Liver (tissue), 9 donors: ENCODE measurements around the gene ZMYM4. TPM values are rescaled to one million over a fixed set of nuclear protein-coding genes. Genes with fewer than 3 reads are reported as not detected.

ENCODE experiments used
- DNase-seq: peaks from one replicate; pipeline ENCODE4 v3.0.0-alpha.2; 2017; ENCODE audit warnings: low spot score
- H3K27ac ChIP-seq, 2 donors: one replicate each; pipeline ENCODE4 v1.7.0; 2013; ENCODE audit warnings: inconsistent platforms in 2 of 2, low read length in 2 of 2, control low read depth in 1 of 2, low read depth in 1 of 2, mild to moderate bottlenecking in 1 of 2
- H3K27me3 ChIP-seq, 4 donors: one replicate each; pipeline versions ENCODE4 v1.6.1 to v1.7.0; 2013; ENCODE audit warnings: low read length in 3 of 4, inconsistent platforms in 1 of 4, mild to moderate bottlenecking in 1 of 4, moderate library complexity in 1 of 4; ENCODE audit not compliant: control insufficient read depth in 4 of 4, insufficient read depth in 4 of 4
- H3K36me3 ChIP-seq, 4 donors: one replicate each; pipeline versions ENCODE4 v1.6.1 to v1.7.0; 2013; ENCODE audit warnings: low read length in 3 of 4, mild to moderate bottlenecking in 3 of 4, low read depth in 1 of 4, moderate library complexity in 1 of 4; ENCODE audit not compliant: control insufficient read depth in 4 of 4, insufficient read depth in 3 of 4
- H3K4me1 ChIP-seq, 4 donors: one replicate each; pipeline versions ENCODE4 v1.6.1 to v1.7.0; 2013; ENCODE audit warnings: low read length in 3 of 4, mild to moderate bottlenecking in 3 of 4, moderate library complexity in 1 of 4; ENCODE audit not compliant: control insufficient read depth in 4 of 4, insufficient read depth in 4 of 4
- H3K4me3 ChIP-seq, 3 donors: one replicate each; pipeline versions ENCODE4 v1.6.1 to v1.7.0; 2013; ENCODE audit warnings: low read length in 3 of 3, control low read depth in 1 of 3, low read depth in 1 of 3, mild to moderate bottlenecking in 1 of 3
- H3K9ac ChIP-seq, 2 donors: one replicate each; pipeline ENCODE4 v1.7.0; 2013; ENCODE audit warnings: low read length in 2 of 2, mild to moderate bottlenecking in 2 of 2, moderate library complexity in 2 of 2, control low read depth in 1 of 2, low read depth in 1 of 2
- H3K9me3 ChIP-seq, 4 donors: one replicate each; pipeline versions ENCODE4 v1.6.1 to v1.7.0; 2013; ENCODE audit warnings: low read length in 3 of 4; ENCODE audit not compliant: control insufficient read depth in 4 of 4
- EGR1 ChIP-seq, 2 donors: IDR thresholded peaks; 2 replicates each; pipeline ENCODE4 v1.6.1; 2016 to 2018; ENCODE audit warnings: antibody characterized with exemption in 2 of 2, low read depth in 2 of 2
- FOXA1 ChIP-seq: IDR thresholded peaks from 2 replicates; pipeline ENCODE4 v1.6.1; 2016; ENCODE audit warnings: antibody characterized with exemption
- FOXA2 ChIP-seq: IDR thresholded peaks from 2 replicates; pipeline ENCODE4 v1.6.1; 2016; ENCODE audit warnings: antibody characterized with exemption
- GABPA ChIP-seq, 2 donors: IDR thresholded peaks in 1 of 2; conservative IDR thresholded peaks in 1 of 2; 2 replicates each; pipeline ENCODE4 v1.6.1; 2016; ENCODE audit warnings: antibody characterized with exemption in 2 of 2, mild to moderate bottlenecking in 1 of 2, moderate library complexity in 1 of 2
- HNF4A ChIP-seq, 2 donors: conservative IDR thresholded peaks; 2 replicates each; pipeline ENCODE4 v1.6.1; 2016; ENCODE audit warnings: antibody characterized with exemption in 2 of 2, mild to moderate bottlenecking in 2 of 2
- HNF4G ChIP-seq: IDR thresholded peaks from 2 replicates; pipeline ENCODE4 v1.6.1; 2016; ENCODE audit warnings: antibody characterized with exemption
- JUND ChIP-seq, 2 donors: IDR thresholded peaks; 2 replicates each; pipeline ENCODE4 v1.6.1; 2016; ENCODE audit warnings: antibody characterized with exemption in 2 of 2
- NR2F2 ChIP-seq: IDR thresholded peaks from 2 replicates; pipeline ENCODE4 v1.6.1; 2016; ENCODE audit warnings: antibody characterized with exemption
- RAD21 ChIP-seq, 2 donors: IDR thresholded peaks; 2 replicates each; pipeline ENCODE4 v1.6.1; 2016; ENCODE audit warnings: antibody characterized with exemption in 2 of 2, mild to moderate bottlenecking in 2 of 2
- RXRA ChIP-seq, 2 donors: IDR thresholded peaks; 2 replicates each; pipeline ENCODE4 v1.6.1; 2017 to 2018; ENCODE audit warnings: antibody characterized with exemption in 2 of 2, mild to moderate bottlenecking in 1 of 2
- SP1 ChIP-seq: IDR thresholded peaks from 2 replicates; pipeline ENCODE4 v1.6.1; 2018; ENCODE audit warnings: antibody characterized with exemption, mild to moderate bottlenecking
- TAF1 ChIP-seq: conservative IDR thresholded peaks from 2 replicates; pipeline ENCODE4 v1.6.1; 2016; ENCODE audit warnings: antibody characterized with exemption, mild to moderate bottlenecking
- YY1 ChIP-seq: IDR thresholded peaks from 2 replicates; pipeline ENCODE4 v1.6.1; 2016; ENCODE audit warnings: antibody characterized with exemption, mild to moderate bottlenecking
- WGBS: extraction: QIAGEN DNeasy Blood & Tissue Kit; methylation state at CpG from one replicate; pipeline ENCODE4 v1.1.7; 2013; 5-methylcytosine and 5-hydroxymethylcytosine counted together
- polyA plus RNA-seq, 2 donors: library from polyadenylated mRNA; stranded (reverse) in 1 of 2; unstranded in 1 of 2; fragments of 200-250 nt in 1 of 2; fragments of >200 nt in 1 of 2; fragmentation: Nextera tagmentation in 1 of 2; extraction: Ambion mirVana in 1 of 2; gene quantifications; one replicate each; pipeline versions ENCODE4 v1.2.1 to v1.2.3, GENCODE V29; 2013 to 2015
- total RNA-seq, 2 donors: library from RNA; depleted of rRNA; stranded (reverse); fragments of >200 nt; gene quantifications; one replicate each; pipeline ENCODE4 v1.2.3, GENCODE V29; 2014
- TF ChIP-seq, protein P1 (sequence below): IDR thresholded peaks from 2 replicates; pipeline ENCODE4 v1.6.1; 2016; ENCODE audit warnings: antibody characterized with exemption
- TF ChIP-seq, protein P2 (sequence below): fragments of 150-350 bp; IDR thresholded peaks from 2 replicates; pipeline ENCODE4 v1.5.1; 2017; ENCODE audit warnings: improper control_type of control experiment, low read depth, low read length; ENCODE audit not compliant: missing input control
- TF ChIP-seq, protein P3 (sequence below): IDR thresholded peaks from 2 replicates; pipeline ENCODE4 v1.6.1; 2016; ENCODE audit warnings: antibody characterized with exemption
- TF ChIP-seq, protein P4 (sequence below): IDR thresholded peaks from 2 replicates; pipeline ENCODE4 v1.6.1; 2016; ENCODE audit warnings: antibody characterized with exemption, mild to moderate bottlenecking
- TF ChIP-seq, protein P5 (sequence below): IDR thresholded peaks from 2 replicates; pipeline ENCODE4 v1.6.1; 2016; ENCODE audit warnings: antibody characterized with exemption
- donor health status: healthy.
- donor health status: healthy.
- donor health status: healthy.
- donor health status: healthy.
- donor health status: healthy.

ZMYM4 gene
- total and polyA plus RNA-seq, 4 donors: 5.3 to 16.8 (median 10.5) TPM

DNA sequence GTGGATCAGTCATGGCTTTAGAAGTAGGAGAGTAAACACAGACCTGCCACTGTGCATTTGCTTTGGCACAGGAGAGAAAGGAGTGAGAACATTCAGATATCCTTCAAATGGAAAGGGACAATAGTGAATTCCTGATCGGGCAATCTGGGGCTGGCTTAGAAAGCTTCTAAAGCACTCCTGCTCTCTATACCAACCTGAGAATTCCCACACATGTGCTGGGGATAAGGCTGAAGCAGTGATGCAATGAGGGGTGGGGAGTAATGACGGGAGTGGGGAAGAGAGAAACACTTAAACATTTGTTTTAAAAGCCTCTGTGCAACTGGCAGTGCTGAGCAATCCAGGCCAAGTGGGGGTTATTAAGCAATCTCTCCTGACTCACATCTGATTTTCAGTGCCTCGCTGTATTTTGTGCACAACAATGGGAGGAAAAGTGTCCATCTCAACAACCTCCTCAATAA is 179.9 kb downstream of the ZMYM4 start (continued):
- TF ChIP-seq, protein P1, sequence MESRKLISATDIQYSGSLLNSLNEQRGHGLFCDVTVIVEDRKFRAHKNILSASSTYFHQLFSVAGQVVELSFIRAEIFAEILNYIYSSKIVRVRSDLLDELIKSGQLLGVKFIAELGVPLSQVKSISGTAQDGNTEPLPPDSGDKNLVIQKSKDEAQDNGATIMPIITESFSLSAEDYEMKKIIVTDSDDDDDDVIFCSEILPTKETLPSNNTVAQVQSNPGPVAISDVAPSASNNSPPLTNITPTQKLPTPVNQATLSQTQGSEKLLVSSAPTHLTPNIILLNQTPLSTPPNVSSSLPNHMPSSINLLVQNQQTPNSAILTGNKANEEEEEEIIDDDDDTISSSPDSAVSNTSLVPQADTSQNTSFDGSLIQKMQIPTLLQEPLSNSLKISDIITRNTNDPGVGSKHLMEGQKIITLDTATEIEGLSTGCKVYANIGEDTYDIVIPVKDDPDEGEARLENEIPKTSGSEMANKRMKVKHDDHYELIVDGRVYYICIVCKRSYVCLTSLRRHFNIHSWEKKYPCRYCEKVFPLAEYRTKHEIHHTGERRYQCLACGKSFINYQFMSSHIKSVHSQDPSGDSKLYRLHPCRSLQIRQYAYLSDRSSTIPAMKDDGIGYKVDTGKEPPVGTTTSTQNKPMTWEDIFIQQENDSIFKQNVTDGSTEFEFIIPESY: peak; percentile 60
- TF ChIP-seq SP1: peak; percentile 44
- TF ChIP-seq, protein P2, sequence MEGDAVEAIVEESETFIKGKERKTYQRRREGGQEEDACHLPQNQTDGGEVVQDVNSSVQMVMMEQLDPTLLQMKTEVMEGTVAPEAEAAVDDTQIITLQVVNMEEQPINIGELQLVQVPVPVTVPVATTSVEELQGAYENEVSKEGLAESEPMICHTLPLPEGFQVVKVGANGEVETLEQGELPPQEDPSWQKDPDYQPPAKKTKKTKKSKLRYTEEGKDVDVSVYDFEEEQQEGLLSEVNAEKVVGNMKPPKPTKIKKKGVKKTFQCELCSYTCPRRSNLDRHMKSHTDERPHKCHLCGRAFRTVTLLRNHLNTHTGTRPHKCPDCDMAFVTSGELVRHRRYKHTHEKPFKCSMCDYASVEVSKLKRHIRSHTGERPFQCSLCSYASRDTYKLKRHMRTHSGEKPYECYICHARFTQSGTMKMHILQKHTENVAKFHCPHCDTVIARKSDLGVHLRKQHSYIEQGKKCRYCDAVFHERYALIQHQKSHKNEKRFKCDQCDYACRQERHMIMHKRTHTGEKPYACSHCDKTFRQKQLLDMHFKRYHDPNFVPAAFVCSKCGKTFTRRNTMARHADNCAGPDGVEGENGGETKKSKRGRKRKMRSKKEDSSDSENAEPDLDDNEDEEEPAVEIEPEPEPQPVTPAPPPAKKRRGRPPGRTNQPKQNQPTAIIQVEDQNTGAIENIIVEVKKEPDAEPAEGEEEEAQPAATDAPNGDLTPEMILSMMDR: no peak

DNA sequence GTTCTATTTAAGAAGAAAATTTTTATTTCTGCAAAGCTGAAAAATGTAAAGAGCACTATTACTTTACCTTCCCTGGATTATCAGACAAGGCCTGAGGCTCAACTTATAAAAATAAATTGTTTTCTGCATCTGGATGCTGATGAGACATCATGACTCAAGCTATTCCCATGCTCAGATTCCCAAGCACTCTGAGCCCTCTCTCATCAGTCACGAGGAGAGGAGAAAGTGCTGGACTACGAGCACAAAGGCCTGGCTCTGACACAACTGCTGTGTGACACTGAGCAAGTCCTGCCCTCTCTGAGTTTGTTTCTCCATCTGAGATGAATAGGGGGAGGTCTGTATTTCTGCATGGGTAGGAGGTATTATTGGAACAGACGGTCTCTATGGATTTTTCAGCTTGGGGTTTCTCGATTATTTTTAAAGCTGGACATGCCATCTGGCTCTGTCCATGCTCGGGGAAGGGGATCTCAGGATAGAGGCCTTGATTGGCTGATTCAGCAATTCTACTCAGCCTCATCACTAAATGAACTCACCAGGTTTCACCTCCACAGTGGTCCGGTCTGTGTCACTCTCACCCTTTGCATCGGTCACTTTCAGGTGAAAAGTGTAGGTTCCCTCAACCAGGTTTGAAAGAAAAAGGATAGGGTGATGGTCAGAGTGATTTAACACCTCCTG is 181.0 kb downstream of the ZMYM4 start:
- Histone ChIP-seq H3K27ac (no peak overlapping the region), H3K9me3 (no peaks in the 10 kb centered on the region), H3K36me3 (peaks cover 4 to 27% (median 21%) of the 10 kb centered on the region in 4 donors), H3K9ac (no peak overlapping the region), H3K4me3 (no peak overlapping the region), H3K4me1 (peaks cover 5 to 31% (median 24%) of the 10 kb centered on the region in 4 donors), H3K27me3 (no peaks in the 10 kb centered on the region)
- TF ChIP-seq NR2F2: no peak
- TF ChIP-seq RXRA (IDR thresholded peaks at IDR 0.05): no peak
- no peak for TF ChIP-seq SP1
- TF ChIP-seq, protein P2: no peak
- TF ChIP-seq YY1: no peak
- no peak for TF ChIP-seq HNF4G
- TF ChIP-seq GABPA (IDR thresholded peaks at IDR 0.05 in 1 of 2, conservative IDR thresholded peaks at IDR 0.05 in 1 of 2): no peak
- no peak for TF ChIP-seq TAF1
- TF ChIP-seq, protein P3, sequence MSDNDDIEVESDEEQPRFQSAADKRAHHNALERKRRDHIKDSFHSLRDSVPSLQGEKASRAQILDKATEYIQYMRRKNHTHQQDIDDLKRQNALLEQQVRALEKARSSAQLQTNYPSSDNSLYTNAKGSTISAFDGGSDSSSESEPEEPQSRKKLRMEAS: no peak
- TF ChIP-seq JUND (IDR thresholded peaks at IDR 0.05): no peak
- no peak for TF ChIP-seq EGR1 (IDR thresholded peaks at IDR 0.05; ENCODE audit: low read depth in 2 of 2)
- TF ChIP-seq, protein P4, sequence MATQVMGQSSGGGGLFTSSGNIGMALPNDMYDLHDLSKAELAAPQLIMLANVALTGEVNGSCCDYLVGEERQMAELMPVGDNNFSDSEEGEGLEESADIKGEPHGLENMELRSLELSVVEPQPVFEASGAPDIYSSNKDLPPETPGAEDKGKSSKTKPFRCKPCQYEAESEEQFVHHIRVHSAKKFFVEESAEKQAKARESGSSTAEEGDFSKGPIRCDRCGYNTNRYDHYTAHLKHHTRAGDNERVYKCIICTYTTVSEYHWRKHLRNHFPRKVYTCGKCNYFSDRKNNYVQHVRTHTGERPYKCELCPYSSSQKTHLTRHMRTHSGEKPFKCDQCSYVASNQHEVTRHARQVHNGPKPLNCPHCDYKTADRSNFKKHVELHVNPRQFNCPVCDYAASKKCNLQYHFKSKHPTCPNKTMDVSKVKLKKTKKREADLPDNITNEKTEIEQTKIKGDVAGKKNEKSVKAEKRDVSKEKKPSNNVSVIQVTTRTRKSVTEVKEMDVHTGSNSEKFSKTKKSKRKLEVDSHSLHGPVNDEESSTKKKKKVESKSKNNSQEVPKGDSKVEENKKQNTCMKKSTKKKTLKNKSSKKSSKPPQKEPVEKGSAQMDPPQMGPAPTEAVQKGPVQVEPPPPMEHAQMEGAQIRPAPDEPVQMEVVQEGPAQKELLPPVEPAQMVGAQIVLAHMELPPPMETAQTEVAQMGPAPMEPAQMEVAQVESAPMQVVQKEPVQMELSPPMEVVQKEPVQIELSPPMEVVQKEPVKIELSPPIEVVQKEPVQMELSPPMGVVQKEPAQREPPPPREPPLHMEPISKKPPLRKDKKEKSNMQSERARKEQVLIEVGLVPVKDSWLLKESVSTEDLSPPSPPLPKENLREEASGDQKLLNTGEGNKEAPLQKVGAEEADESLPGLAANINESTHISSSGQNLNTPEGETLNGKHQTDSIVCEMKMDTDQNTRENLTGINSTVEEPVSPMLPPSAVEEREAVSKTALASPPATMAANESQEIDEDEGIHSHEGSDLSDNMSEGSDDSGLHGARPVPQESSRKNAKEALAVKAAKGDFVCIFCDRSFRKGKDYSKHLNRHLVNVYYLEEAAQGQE: no peak
- TF ChIP-seq HNF4A (conservative IDR thresholded peaks at IDR 0.05): no peak
- TF ChIP-seq, protein P1: no peak
- no peak for TF ChIP-seq RAD21 (IDR thresholded peaks at IDR 0.05)
- no peak for TF ChIP-seq FOXA2
- TF ChIP-seq, protein P5, sequence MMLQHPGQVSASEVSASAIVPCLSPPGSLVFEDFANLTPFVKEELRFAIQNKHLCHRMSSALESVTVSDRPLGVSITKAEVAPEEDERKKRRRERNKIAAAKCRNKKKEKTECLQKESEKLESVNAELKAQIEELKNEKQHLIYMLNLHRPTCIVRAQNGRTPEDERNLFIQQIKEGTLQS: no peak
- TF ChIP-seq FOXA1: no peak
- WGBS: 95% methylated on average over 7 of the region's 7 CpGs
- DNase-seq: no peak
